Activated CD4-positive, alpha-beta memory T cell treated with anti-CD3 and anti-CD28 coated beads for 36 hours (primary cell): Measurements from ENCODE around the gene ADAD1. TPM values are rescaled to one million over a fixed set of nuclear protein-coding genes. Genes with fewer than 3 reads are reported as not detected.
"Not testable (repeated sequence)": the region's sequence is repeated elsewhere in the genome, so short reads cannot be mapped to it uniquely, and the experiment has no call there.

ENCODE experiments used
- CTCF ChIA-PET: fragments of 350-600 bp; sonication (Branson Sonifier 250); formaldehyde crosslinking; loops from one replicate; lab custom pipeline; 2021; ENCODE audit warnings: antibody characterized with exemption, inconsistent platforms; lab: Charles Lee
- POLR2A ChIA-PET: fragments of 350-600 bp; sonication (Branson Sonifier 250); formaldehyde crosslinking; loops from one replicate; lab custom pipeline; 2021; ENCODE audit warnings: antibody characterized with exemption; lab: Charles Lee
- DNase-seq: peaks from one replicate; pipeline ENCODE4 v3.0.0-alpha.2; 2020
- H3K27ac Mint-ChIP-seq: one replicate; pipeline ENCODE4 v1.8.0; 2021; ENCODE audit warnings: mixed read lengths
- H3K27me3 Mint-ChIP-seq: one replicate; pipeline ENCODE4 v1.8.0; 2021; ENCODE audit warnings: mixed read lengths
- H3K36me3 Mint-ChIP-seq: one replicate; pipeline ENCODE4 v1.8.0; 2021; ENCODE audit warnings: mixed read lengths
- H3K4me1 Mint-ChIP-seq: one replicate; pipeline ENCODE4 v1.8.0; 2021; ENCODE audit warnings: low read depth, mixed read lengths
- H3K4me3 Mint-ChIP-seq: one replicate; pipeline ENCODE4 v1.8.0; 2021; ENCODE audit warnings: mild to moderate bottlenecking, mixed read lengths
- H3K9me3 Mint-ChIP-seq: one replicate; pipeline ENCODE4 v1.8.0; 2021; ENCODE audit warnings: mixed read lengths
- intact Hi-C: fragments of 100-400 bp; cut with micrococcal nuclease; formaldehyde crosslinking; loops from one replicate; pipeline ENCODE4 v1.15.1; 2023
- total RNA-seq, 2 experiments: library from RNA; stranded (reverse); gene quantifications; one replicate each; pipeline ENCODE4 v1.2.3, GENCODE V29; 2021

Gene ADAD1
- not detected for total RNA-seq

DNA sequence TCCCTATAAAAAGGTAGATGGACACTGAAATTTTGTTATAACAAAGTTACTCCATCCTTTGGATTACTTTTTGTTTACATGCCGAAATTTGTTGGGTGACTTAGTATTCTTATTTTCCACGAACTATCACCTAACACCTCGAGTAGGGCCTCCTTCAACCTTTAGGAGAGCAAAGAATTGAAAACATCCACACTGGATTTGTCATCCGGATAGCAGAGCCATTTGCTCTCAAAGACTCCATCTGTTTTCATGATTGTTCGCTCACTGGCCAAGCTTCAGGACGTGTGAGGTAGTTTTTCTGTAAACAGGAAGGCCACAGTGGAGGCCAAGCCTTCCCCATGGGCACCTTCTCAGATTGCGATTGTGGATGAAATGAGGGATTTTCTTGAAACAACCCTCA lies at the start of gene ADAD1:
ADAD1 (plus strand) TSS at position 301 of the 400 bp plus-strand sequence. CDS start 1,059 bp downstream, outside the sequence.
- H3K36me3 Mint-ChIP-seq: peaks cover 2% of the 10 kb centered on the region
- intact Hi-C loops: no loop called here
- POLR2A ChIA-PET: no interaction called here

GRCh38 chr4:122329876-122330565 lies 48.8 kb upstream of the ADAD1 start:
- intact Hi-C loops: no loop called here
- peaks cover 30% of the 10 kb centered on the region for H3K36me3 Mint-ChIP-seq

More for the DNA sequence above, at the start of gene ADAD1:
- H3K4me3 Mint-ChIP-seq: no peak within 1 kb of the TSS
- no peaks in the 10 kb centered on the region for H3K27me3 Mint-ChIP-seq
- no peaks in the 10 kb centered on the region for H3K4me1 Mint-ChIP-seq
- CTCF ChIA-PET: no interaction called here
- peaks cover 9% of the 10 kb centered on the region for H3K9me3 Mint-ChIP-seq
- DNase-seq: no peak
- H3K27ac Mint-ChIP-seq: no peak within 1 kb of the TSS

GRCh38 chr4:122331195-122331594 lies 47.6 kb upstream of the ADAD1 start:
- intact Hi-C loops: no loop called here
- DNase-seq: no peak
- POLR2A ChIA-PET: no interaction called here
- peaks cover 2% of the 10 kb centered on the region for H3K4me1 Mint-ChIP-seq
- no peaks in the 10 kb centered on the region for H3K27me3 Mint-ChIP-seq
- CTCF ChIA-PET: no interaction called here
- H3K4me3 Mint-ChIP-seq: no peak overlapping the region
- no peaks in the 10 kb centered on the region for H3K9me3 Mint-ChIP-seq
- H3K27ac Mint-ChIP-seq: no peak overlapping the region
- peaks cover 32% of the 10 kb centered on the region for H3K36me3 Mint-ChIP-seq

More at GRCh38 chr4:122329876-122330565, 48.8 kb upstream of the ADAD1 start:
- H3K9me3 Mint-ChIP-seq: no peaks in the 10 kb centered on the region
- no peak overlapping the region for H3K27ac Mint-ChIP-seq
- no peaks in the 10 kb centered on the region for H3K27me3 Mint-ChIP-seq
- CTCF ChIA-PET: no interaction called here
- DNase-seq: no peak
- H3K4me3 Mint-ChIP-seq: no peak overlapping the region
- peaks cover 2% of the 10 kb centered on the region for H3K4me1 Mint-ChIP-seq
- POLR2A ChIA-PET: no interaction called here

DNA sequence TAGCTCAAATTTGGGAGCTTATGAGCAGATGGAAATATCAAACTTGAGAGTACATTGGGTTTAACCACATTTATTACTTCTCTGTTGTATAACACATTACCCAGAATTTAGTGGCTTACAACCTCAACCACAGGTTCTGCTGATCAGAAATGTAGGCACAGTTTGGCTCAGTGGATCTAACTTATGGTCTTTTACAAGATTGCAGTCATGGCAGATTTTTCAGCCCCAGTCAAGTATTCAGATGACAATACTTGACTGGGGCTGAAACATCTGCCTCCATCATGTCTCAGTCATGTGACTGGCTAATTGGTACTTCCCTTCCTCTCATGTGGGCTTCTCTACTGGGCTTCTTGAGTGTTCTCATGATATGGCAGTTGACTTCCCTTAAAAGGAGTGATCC lies 44.0 kb upstream of the ADAD1 start:
- ChIA-PET POLR2A (no interaction called here), CTCF (no interaction called here)
- peaks cover 34% of the 10 kb centered on the region for H3K36me3 Mint-ChIP-seq
- H3K9me3 Mint-ChIP-seq: no peaks in the 10 kb centered on the region
- no peak overlapping the region for H3K27ac Mint-ChIP-seq
- no peak for DNase-seq
- intact Hi-C loops: no loop called here
- no peak overlapping the region for H3K4me3 Mint-ChIP-seq
- H3K4me1 Mint-ChIP-seq: peaks cover 2% of the 10 kb centered on the region
- no peaks in the 10 kb centered on the region for H3K27me3 Mint-ChIP-seq

DNA sequence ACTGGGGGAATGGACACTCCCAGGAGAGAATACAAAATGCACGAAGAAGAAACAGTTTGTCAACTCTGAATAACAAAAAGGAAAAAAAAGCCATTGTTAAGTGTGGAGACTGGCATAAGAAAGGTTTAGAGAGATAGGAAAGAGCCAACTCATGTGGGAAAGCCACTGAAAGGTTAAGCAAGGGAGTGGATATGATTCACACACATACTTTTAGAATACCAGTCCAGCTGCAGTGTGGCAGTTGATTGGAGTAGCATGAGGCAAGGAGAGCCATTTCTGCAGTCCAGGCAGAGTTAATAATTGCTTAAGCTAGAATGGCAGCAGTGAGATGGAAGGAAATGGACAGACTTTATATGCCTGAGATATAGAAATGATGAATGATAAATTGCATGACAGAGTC lies 36.9 kb upstream of the ADAD1 start:
- POLR2A ChIA-PET: no interaction called here
- intact Hi-C loops: no loop called here
- no peak for DNase-seq
- H3K4me3 Mint-ChIP-seq: no peak overlapping the region
- H3K27ac Mint-ChIP-seq: no peak overlapping the region
- H3K36me3 Mint-ChIP-seq: peaks cover 10% of the 10 kb centered on the region
- no peaks in the 10 kb centered on the region for H3K9me3 Mint-ChIP-seq
- CTCF ChIA-PET: no interaction called here
- H3K27me3 Mint-ChIP-seq: no peaks in the 10 kb centered on the region
- H3K4me1 Mint-ChIP-seq: no peaks in the 10 kb centered on the region

GRCh38 chr4:122346036-122346435 lies 32.8 kb upstream of the ADAD1 start:
- H3K4me1 Mint-ChIP-seq: no peaks in the 10 kb centered on the region
- H3K27ac Mint-ChIP-seq: no peak overlapping the region
- ChIA-PET POLR2A (no interaction called here), CTCF (interaction anchor here (2.8 kb wide), 1 partner anchor 232 kb away, joined by 11 read pairs; no protein-coding TSS in a partner anchor)
- intact Hi-C loops: no loop called here
- no peaks in the 10 kb centered on the region for H3K9me3 Mint-ChIP-seq
- no peak overlapping the region for H3K4me3 Mint-ChIP-seq
- no peak for DNase-seq
- peaks cover 28% of the 10 kb centered on the region for H3K36me3 Mint-ChIP-seq
- H3K27me3 Mint-ChIP-seq: no peaks in the 10 kb centered on the region

- ChIA-PET CTCF (interaction anchor here (2.8 kb wide), 1 partner anchor 231 kb away, joined by 11 read pairs; no protein-coding TSS in a partner anchor), POLR2A (no interaction called here)
- H3K36me3 Mint-ChIP-seq: peaks cover 32% of the 10 kb centered on the region
- H3K27me3 Mint-ChIP-seq: no peaks in the 10 kb centered on the region
- H3K4me3 Mint-ChIP-seq: no peak overlapping the region
- DNase-seq: no peak
- H3K4me1 Mint-ChIP-seq: no peaks in the 10 kb centered on the region
- H3K27ac Mint-ChIP-seq: no peak overlapping the region
- intact Hi-C loops: no loop called here
- H3K9me3 Mint-ChIP-seq: no peaks in the 10 kb centered on the region
Observed at GRCh38 chr4:122346503-122346902, 32.3 kb upstream of the ADAD1 start.

GRCh38 chr4:122356317-122356808 lies 22.4 kb upstream of the ADAD1 start:
- intact Hi-C loops: no loop called here

GRCh38 chr4:122360754-122361153 lies 18.1 kb upstream of the ADAD1 start:
- intact Hi-C loops: no loop called here
- Mint-ChIP-seq H3K27ac (no peak overlapping the region), H3K4me1 (no peaks in the 10 kb centered on the region), H3K4me3 (no peak overlapping the region), H3K9me3 (peaks cover 3% of the 10 kb centered on the region), H3K27me3 (no peaks in the 10 kb centered on the region), H3K36me3 (peaks cover 23% of the 10 kb centered on the region)
- DNase-seq: no peak
- CTCF ChIA-PET: no interaction called here
- POLR2A ChIA-PET: no interaction called here

More at GRCh38 chr4:122356317-122356808, 22.4 kb upstream of the ADAD1 start:
- ChIA-PET POLR2A (no interaction called here), CTCF (interaction anchor here (1.8 kb wide), 1 partner anchor 221 kb away, joined by 6 read pairs; no protein-coding TSS in a partner anchor)
- Mint-ChIP-seq H3K27me3 (no peaks in the 10 kb centered on the region), H3K9me3 (no peaks in the 10 kb centered on the region), H3K27ac (no peak overlapping the region), H3K36me3 (peaks cover 34% of the 10 kb centered on the region), H3K4me3 (no peak overlapping the region), H3K4me1 (no peaks in the 10 kb centered on the region)
- no peak for DNase-seq

DNA sequence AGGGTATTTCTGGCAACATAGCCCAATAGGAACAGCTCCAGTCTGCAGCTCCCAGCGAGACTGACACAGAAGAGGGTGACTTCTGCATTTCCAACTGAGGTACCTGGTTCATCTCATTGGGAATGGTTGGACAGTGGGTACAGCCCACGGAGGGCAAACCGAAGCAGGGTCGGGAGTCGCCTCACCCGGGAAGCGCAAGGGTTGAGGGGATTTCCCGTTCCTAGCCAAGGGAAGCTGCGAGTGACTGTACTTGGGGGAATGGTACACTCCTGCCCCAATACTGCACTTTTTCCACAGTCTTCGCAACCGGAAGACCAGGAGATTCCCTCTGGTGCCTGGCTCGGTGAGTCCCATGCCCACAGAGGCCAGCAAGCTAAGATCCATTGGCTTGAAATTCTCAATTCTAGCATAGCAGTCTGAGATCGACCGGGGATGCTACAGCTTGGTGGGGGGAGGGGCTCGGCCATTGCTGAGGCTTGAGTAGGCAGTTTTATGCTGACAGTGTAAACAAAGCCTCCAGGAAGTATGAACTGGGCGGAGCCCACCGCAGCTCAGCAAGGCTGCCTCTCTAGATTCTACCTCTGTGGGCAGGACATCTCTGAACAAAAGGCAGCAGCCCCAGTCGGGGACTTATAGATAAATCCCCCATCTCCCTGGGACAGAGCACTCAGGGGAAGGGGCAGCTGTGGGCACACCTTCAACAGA lies 14.0 kb upstream of the ADAD1 start:
- Mint-ChIP-seq H3K9me3 (peaks cover 35% of the 10 kb centered on the region), H3K27ac (no peak overlapping the region), H3K4me1 (no peaks in the 10 kb centered on the region), H3K27me3 (no peaks in the 10 kb centered on the region), H3K36me3 (peaks cover 19% of the 10 kb centered on the region), H3K4me3 (no peak overlapping the region)
- ChIA-PET POLR2A (no interaction called here), CTCF (no interaction called here)
- peak; percentile 30 for DNase-seq
- intact Hi-C loops: no loop called here

DNA sequence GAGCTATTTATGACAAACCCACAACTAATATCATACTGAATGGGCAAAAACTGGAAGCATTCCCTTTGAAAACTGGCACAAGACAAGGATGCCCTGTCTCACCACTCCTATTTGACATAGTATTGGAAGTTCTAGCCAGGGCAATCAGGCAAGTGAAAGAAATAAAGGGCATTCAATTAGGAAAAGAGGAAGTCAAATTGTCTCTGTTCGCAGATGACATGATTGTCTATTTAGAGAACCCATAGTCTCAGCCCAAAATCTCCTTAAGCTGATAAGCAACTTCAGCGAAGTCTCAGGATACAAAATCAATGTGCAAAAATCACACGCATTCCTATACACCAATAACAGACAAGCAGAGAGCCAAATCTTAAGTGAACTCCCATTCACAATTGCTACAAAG lies 10.0 kb upstream of the ADAD1 start:
- peaks cover 35% of the 10 kb centered on the region for H3K9me3 Mint-ChIP-seq
- H3K27me3 Mint-ChIP-seq, H3K36me3 Mint-ChIP-seq, DNase-seq, intact Hi-C loops, CTCF ChIA-PET, H3K27ac Mint-ChIP-seq, H3K4me3 Mint-ChIP-seq, POLR2A ChIA-PET, H3K4me1 Mint-ChIP-seq: not testable (repeated sequence)

- peaks cover 2% of the 10 kb centered on the region for H3K36me3 Mint-ChIP-seq
- no peak overlapping the region for H3K4me3 Mint-ChIP-seq
- H3K27me3 Mint-ChIP-seq: no peaks in the 10 kb centered on the region
- H3K4me1 Mint-ChIP-seq: no peaks in the 10 kb centered on the region
- intact Hi-C loops: no loop called here
- H3K9me3 Mint-ChIP-seq: peaks cover 9% of the 10 kb centered on the region
- DNase-seq: no peak
- CTCF ChIA-PET: no interaction called here
- POLR2A ChIA-PET: no interaction called here
- no peak overlapping the region for H3K27ac Mint-ChIP-seq
Observed at GRCh38 chr4:122377352-122377751, 1.5 kb upstream of the ADAD1 start.
